ENCODE results near the gene GNMT. TPM values are rescaled to one million over a fixed set of nuclear protein-coding genes. Genes with fewer than 3 reads are reported as not detected.
A peak's percentile ranks its signal among the peaks of the same experiment; 100 is the strongest.
"Not testable (repeated sequence)": the region's sequence is repeated elsewhere in the genome, so short reads cannot be mapped to it uniquely, and the experiment has no call there.

The GNMT gene
- total and polyA plus RNA-seq, 2 experiments from 2014 or later = 0.21 to 1.3 TPM

GRCh38 chr6:42947950-42948349, 12.6 kb upstream of the GNMT start:
- TF ChIP-seq CTCF (IDR thresholded peaks at IDR 0.05; ENCODE audit: low read depth, low read length) = no peak
- Histone ChIP-seq H3K4me3 (no peak overlapping the region), H3K4me1 (ENCODE audit: low read depth) (no peaks in the 10 kb centered on the region), H3K36me3 (no peaks in the 10 kb centered on the region), H3K27me3 (no peaks in the 10 kb centered on the region), H3K9me3 (ENCODE audit: low read depth) (no peaks in the 10 kb centered on the region), H3K27ac (no peak overlapping the region)
- no peak for DNase-seq (ENCODE audit: low read depth in 1 of 2, low spot score in 1 of 2)

GRCh38 chr6:42952389-42952788, 8.2 kb upstream of the GNMT start:
- Histone ChIP-seq H3K9me3 (ENCODE audit: low read depth) (no peaks in the 10 kb centered on the region), H3K27ac (no peak overlapping the region), H3K36me3 (no peaks in the 10 kb centered on the region), H3K4me3 (no peak overlapping the region), H3K27me3 (no peaks in the 10 kb centered on the region), H3K4me1 (ENCODE audit: low read depth) (no peaks in the 10 kb centered on the region)
- no peak for DNase-seq (ENCODE audit: low read depth in 1 of 2, low spot score in 1 of 2)
- TF ChIP-seq CTCF (IDR thresholded peaks at IDR 0.05; ENCODE audit: low read depth, low read length) = no peak

- H3K27me3 ChIP-seq = not testable (repeated sequence)
Measured at GRCh38 chr6:42954405-42954804, 6.1 kb upstream of the GNMT start.

GRCh38 chr6:42958125-42958524, 2.4 kb upstream of the GNMT start:
- peak in 1 of 2 donors; percentile 16 for DNase-seq (ENCODE audit: low read depth in 1 of 2, low spot score in 1 of 2)

More at GRCh38 chr6:42954405-42954804, 6.1 kb upstream of the GNMT start:
- not testable (repeated sequence) for H3K9me3 ChIP-seq (ENCODE audit: low read depth); DNase-seq (ENCODE audit: low read depth in 1 of 2, low spot score in 1 of 2); H3K4me1 ChIP-seq (ENCODE audit: low read depth); H3K36me3 ChIP-seq; H3K27ac ChIP-seq; H3K4me3 ChIP-seq

GRCh38 chr6:42959917-42960242, 674 bp upstream of the GNMT start:
- H3K4me1 ChIP-seq (ENCODE audit: low read depth) = peaks cover 4% of the 10 kb centered on the region
- no peak for TF ChIP-seq CTCF (IDR thresholded peaks at IDR 0.05; ENCODE audit: low read depth, low read length)
- H3K27ac ChIP-seq = no peak overlapping the region
- no peaks in the 10 kb centered on the region for H3K36me3 ChIP-seq
- no peak for DNase-seq (ENCODE audit: low read depth in 1 of 2, low spot score in 1 of 2)
- peak overlapping the region; percentile 29 for H3K4me3 ChIP-seq
- no peaks in the 10 kb centered on the region for H3K9me3 ChIP-seq (ENCODE audit: low read depth)
- peaks cover 16% of the 10 kb centered on the region for H3K27me3 ChIP-seq

More at GRCh38 chr6:42958125-42958524, 2.4 kb upstream of the GNMT start:
- Histone ChIP-seq H3K4me1 (ENCODE audit: low read depth) (no peaks in the 10 kb centered on the region), H3K27me3 (peaks cover 16% of the 10 kb centered on the region), H3K36me3 (no peaks in the 10 kb centered on the region), H3K27ac (no peak overlapping the region), H3K4me3 (no peak overlapping the region), H3K9me3 (ENCODE audit: low read depth) (no peaks in the 10 kb centered on the region)
- no peak for TF ChIP-seq CTCF (IDR thresholded peaks at IDR 0.05; ENCODE audit: low read depth, low read length)

GRCh38 chr6:42961020-42961470, 491 bp downstream of the GNMT start:
- DNase-seq (ENCODE audit: low read depth in 1 of 2, low spot score in 1 of 2) = no peak
- peaks cover 16% of the 10 kb centered on the region for H3K27me3 ChIP-seq
- no peaks in the 10 kb centered on the region for H3K36me3 ChIP-seq
- peak overlapping the region; percentile 29 for H3K4me3 ChIP-seq
- peaks cover 4% of the 10 kb centered on the region for H3K4me1 ChIP-seq (ENCODE audit: low read depth)
- TF ChIP-seq CTCF (IDR thresholded peaks at IDR 0.05; ENCODE audit: low read depth, low read length) = no peak
- H3K9me3 ChIP-seq (ENCODE audit: low read depth) = no peaks in the 10 kb centered on the region
- no peak overlapping the region for H3K27ac ChIP-seq

Measured in cardiac muscle cell (in vitro differentiated cells and primary cell).